Kidney epithelial cell (primary cell): ENCODE results near the gene SENP3. TPM values are rescaled to one million over a fixed set of nuclear protein-coding genes. Genes with fewer than 3 reads are reported as not detected.

Source experiments
- DNase-seq: peaks from one replicate; pipeline ENCODE4 v3.0.0-alpha.2; 2010; ENCODE audit warnings: low read depth
- H3K27me3 ChIP-seq: 2 replicates; pipeline ENCODE4 v1.6.0; 2011; ENCODE audit warnings: low read length; ENCODE audit not compliant: control insufficient read depth, insufficient read depth
- H3K36me3 ChIP-seq: 2 replicates; pipeline ENCODE4 v1.5.1; 2011; ENCODE audit warnings: low read length; ENCODE audit not compliant: control insufficient read depth, insufficient read depth
- H3K4me3 ChIP-seq: 2 replicates; pipeline ENCODE4 v1.5.1; 2011; ENCODE audit warnings: low read depth, mild to moderate bottlenecking, control low read depth, low read length
- total RNA-seq: library from RNA; depleted of rRNA; stranded (reverse); fragments of >200 nt; gene quantifications from 2 replicates; pipeline ENCODE4 v1.2.3, GENCODE V29; 2015
- TF ChIP-seq, protein P1 (sequence below): IDR thresholded peaks from 2 replicates; pipeline ENCODE4 v1.5.1; 2011; ENCODE audit warnings: mild to moderate bottlenecking, moderate library complexity, low read length, control low read depth, inconsistent platforms; ENCODE audit not compliant: insufficient read depth, poor library complexity, severe bottlenecking

Gene SENP3
- total RNA-seq, 1 donor from 2014 or later: 107 TPM

DNA sequence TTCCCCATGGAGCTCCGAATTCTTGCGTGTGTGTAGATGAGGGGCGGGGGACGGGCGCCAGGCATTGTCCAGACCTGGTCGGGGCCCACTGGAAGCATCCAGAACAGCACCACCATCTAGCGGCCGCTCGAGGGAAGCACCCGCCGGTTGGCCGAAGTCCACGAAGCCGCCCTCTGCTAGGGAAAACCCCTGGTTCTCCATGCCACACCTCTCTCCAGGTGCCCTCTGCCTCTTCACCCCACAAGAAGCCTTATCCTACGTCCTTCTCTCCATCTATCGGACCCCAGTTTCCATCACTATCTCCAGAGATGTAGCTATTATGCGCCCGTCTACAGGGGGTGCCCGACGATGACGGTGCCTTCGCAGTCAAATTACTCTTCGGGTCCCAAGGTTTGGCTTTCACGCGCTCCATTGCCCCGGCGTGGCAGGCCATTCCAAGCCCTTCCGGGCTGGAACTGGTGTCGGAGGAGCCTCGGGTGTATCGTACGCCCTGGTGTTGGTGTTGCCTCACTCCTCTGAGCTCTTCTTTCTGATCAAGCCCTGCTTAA is 617 bp upstream of the SENP3 start:
- peaks cover 2% of the 10 kb centered on the region for H3K36me3 ChIP-seq
- TF ChIP-seq, protein P1, sequence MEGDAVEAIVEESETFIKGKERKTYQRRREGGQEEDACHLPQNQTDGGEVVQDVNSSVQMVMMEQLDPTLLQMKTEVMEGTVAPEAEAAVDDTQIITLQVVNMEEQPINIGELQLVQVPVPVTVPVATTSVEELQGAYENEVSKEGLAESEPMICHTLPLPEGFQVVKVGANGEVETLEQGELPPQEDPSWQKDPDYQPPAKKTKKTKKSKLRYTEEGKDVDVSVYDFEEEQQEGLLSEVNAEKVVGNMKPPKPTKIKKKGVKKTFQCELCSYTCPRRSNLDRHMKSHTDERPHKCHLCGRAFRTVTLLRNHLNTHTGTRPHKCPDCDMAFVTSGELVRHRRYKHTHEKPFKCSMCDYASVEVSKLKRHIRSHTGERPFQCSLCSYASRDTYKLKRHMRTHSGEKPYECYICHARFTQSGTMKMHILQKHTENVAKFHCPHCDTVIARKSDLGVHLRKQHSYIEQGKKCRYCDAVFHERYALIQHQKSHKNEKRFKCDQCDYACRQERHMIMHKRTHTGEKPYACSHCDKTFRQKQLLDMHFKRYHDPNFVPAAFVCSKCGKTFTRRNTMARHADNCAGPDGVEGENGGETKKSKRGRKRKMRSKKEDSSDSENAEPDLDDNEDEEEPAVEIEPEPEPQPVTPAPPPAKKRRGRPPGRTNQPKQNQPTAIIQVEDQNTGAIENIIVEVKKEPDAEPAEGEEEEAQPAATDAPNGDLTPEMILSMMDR: peak; percentile 94
- H3K4me3 ChIP-seq: peak overlapping the region; percentile 83
- no peak for DNase-seq
- no peaks in the 10 kb centered on the region for H3K27me3 ChIP-seq

DNA sequence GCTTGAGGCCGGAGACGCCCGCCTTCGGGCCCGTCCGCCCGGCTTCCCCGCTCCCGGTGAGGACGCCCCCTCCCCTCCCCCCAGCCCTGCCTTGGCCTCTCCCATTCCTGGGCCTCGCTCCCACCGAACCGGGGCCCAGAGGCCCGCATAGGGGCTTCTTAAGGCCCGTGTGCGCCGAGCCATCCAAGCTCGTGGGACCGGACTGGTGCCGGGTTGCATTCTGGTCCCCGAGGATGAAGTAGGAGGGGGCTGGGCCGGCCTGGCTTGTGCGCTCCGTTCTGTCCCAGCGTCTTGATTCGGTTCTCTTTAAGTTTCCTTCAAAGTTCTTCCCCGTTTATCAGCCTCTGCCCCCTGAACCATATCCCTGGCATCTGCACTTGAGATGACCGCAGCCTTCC is 488 bp downstream of the SENP3 start:
- peak overlapping the region; percentile 83 for H3K4me3 ChIP-seq
- peaks cover 2% of the 10 kb centered on the region for H3K36me3 ChIP-seq
- DNase-seq: no peak
- TF ChIP-seq, protein P1: no peak
- no peaks in the 10 kb centered on the region for H3K27me3 ChIP-seq

DNA sequence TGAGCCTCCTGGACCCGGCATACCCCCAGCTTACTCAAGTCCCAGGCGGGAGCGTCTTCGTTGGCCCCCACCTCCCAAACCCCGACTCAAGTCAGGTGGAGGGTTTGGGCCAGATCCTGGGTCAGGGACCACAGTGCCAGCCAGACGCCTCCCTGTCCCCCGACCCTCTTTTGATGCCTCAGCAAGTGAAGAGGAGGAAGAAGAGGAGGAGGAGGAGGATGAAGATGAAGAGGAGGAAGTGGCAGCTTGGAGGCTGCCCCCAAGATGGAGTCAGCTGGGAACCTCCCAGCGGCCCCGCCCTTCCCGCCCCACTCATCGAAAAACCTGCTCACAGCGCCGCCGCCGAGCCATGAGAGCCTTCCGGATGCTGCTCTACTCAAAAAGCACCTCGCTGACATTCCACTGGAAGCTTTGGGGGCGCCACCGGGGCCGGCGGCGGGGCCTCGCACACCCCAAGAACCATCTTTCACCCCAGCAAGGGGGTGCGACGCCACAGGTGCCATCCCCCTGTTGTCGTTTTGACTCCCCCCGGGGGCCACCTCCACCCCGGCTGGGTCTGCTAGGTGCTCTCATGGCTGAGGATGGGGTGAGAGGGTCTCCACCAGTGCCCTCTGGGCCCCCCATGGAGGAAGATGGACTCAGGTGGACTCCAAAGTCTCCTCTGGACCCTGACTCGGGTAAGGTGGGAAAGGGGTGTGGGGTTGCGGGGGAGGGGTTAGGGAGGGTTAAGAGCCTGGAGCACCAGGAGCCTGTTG is 1.6 kb downstream of the SENP3 start:
- TF ChIP-seq, protein P1: no peak
- H3K4me3 ChIP-seq: peak overlapping the region; percentile 83
- no peaks in the 10 kb centered on the region for H3K27me3 ChIP-seq
- DNase-seq: no peak
- H3K36me3 ChIP-seq: peaks cover 2% of the 10 kb centered on the region

DNA sequence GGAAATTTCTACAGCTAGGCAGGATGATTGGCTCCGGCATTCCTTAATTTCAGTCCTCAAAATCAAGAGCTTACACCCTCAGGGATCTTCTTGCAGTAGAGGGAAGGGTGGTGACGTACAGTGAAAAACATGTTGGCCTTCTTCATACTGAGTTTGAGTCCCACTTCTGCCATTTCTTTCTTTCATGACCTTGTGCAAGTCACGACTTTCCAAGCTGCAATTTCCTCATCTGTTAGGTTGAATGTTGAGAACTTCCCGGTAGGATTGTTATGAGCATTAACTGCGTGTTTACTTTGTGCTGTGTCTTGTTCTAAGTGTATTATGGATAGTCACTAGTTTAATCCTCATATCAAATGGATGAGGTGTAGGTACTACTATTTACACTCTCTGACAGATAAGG is 7.9 kb downstream of the SENP3 start:
- peaks cover 3% of the 10 kb centered on the region for H3K36me3 ChIP-seq
- DNase-seq: no peak
- H3K27me3 ChIP-seq: no peaks in the 10 kb centered on the region
- H3K4me3 ChIP-seq: no peak overlapping the region
- TF ChIP-seq, protein P1: no peak

DNA sequence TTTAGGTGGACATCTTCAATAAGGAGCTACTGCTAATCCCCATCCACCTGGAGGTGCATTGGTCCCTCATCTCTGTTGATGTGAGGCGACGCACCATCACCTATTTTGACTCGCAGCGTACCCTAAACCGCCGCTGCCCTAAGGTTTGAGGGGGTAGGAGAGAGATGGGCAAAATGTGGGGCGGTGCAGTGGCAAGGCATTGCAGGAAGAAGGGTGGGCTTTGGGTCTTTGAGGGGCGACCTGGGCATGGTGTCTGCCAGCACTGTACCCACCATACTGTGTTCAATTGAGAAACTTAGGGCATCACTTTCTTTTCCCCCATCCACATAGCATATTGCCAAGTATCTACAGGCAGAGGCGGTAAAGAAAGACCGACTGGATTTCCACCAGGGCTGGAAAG is 8.6 kb downstream of the SENP3 start:
- TF ChIP-seq, protein P1: no peak
- DNase-seq: no peak
- Histone ChIP-seq H3K36me3 (peaks cover 6% of the 10 kb centered on the region), H3K4me3 (no peak overlapping the region), H3K27me3 (no peaks in the 10 kb centered on the region)

DNA sequence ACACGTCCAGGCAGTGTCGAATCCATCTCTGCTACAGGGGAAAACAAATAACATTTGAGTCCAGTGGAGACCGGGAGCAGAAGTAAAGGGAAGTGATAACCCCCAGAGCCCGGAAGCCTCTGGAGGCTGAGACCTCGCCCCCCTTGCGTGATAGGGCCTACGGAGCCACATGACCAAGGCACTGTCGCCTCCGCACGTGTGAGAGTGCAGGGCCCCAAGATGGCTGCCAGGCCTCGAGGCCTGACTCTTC is 10.5 kb downstream of the SENP3 start:
- TF ChIP-seq, protein P1: no peak
- DNase-seq: no peak
- Histone ChIP-seq H3K27me3 (no peaks in the 10 kb centered on the region), H3K4me3 (peak overlapping the region; percentile 53), H3K36me3 (peaks cover 10% of the 10 kb centered on the region)
